Retinal pigment epithelial cell (primary cell): ENCODE data around the gene POLR2I.

Source experiments
- DNase-seq: peaks from one replicate; pipeline ENCODE4 v3.0.0-alpha.2; 2010; ENCODE audit warnings: low read depth
- H3K4me3 ChIP-seq: 2 replicates; pipeline ENCODE4 v1.5.1; 2011; ENCODE audit warnings: mild to moderate bottlenecking, low read length, control low read depth, moderate library complexity
- TF ChIP-seq, protein P1 (sequence below): conservative IDR thresholded peaks from 2 replicates; pipeline ENCODE4 v1.5.1; 2011; ENCODE audit warnings: low read depth, low read length, control low read depth, inconsistent platforms

The POLR2I gene

DNA sequence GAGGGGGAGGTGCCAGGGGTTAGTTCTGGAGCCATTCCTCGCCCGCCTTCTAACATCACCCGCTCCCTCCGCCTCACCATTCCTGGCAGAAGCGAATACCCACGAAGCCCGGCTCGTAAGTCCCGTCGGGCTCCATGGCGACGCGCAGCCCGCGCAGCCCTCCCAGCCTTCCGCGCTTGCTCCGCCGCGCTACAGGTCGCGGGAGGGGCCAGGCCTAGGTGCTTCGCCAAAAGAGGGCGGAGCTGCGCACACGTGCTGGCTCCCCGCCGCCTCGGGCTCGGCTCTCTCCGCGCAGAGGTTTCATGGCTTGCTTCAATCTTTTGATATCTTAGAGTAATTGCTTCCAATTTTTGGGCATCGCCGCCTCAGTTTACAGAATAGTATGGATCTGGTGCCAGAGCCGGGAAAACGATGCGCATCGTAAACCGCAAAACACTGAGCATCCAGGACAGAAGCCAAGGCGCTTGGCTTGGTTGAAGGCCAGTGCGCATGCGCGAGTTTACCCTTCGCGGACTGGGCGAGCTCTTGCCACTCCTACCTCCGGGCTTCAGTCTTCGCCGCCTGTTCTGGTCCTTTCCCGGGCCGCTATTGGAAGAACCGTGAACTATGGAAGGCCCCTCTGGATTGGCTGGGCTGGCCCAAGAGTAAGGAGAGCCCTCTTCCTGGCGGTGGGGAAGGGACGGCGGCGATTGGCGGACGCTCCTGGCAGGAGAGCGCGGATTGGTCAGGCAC lies at the start of gene POLR2I:
POLR2I (minus strand) TSS at position 155 of the 732 bp plus-strand sequence; CDS start at position 136, 19 bp downstream.
- DNase-seq, result peak; percentile 99
- TF ChIP-seq, protein P1, sequence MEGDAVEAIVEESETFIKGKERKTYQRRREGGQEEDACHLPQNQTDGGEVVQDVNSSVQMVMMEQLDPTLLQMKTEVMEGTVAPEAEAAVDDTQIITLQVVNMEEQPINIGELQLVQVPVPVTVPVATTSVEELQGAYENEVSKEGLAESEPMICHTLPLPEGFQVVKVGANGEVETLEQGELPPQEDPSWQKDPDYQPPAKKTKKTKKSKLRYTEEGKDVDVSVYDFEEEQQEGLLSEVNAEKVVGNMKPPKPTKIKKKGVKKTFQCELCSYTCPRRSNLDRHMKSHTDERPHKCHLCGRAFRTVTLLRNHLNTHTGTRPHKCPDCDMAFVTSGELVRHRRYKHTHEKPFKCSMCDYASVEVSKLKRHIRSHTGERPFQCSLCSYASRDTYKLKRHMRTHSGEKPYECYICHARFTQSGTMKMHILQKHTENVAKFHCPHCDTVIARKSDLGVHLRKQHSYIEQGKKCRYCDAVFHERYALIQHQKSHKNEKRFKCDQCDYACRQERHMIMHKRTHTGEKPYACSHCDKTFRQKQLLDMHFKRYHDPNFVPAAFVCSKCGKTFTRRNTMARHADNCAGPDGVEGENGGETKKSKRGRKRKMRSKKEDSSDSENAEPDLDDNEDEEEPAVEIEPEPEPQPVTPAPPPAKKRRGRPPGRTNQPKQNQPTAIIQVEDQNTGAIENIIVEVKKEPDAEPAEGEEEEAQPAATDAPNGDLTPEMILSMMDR, result no peak
- H3K4me3 ChIP-seq, result peak within 1 kb of the TSS; percentile 93

DNA sequence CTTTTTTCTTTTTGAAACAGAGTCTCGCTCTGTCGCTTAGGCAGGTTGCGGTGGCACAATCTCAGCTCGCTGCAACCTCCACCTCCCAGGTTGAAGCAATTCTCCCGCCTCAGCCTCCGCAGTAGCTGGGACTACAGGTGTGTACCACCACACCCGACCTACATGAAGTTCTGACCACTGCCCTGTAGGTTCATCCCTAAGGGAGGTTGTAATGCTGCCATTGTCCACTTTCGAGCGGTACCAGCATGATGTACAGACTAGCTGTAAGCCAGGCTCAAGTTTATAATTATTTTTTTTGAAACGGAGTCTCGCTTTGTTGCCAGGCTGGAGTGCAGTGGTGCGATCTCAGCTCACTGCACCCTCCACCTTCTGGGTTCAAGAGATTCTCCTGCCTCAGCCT lies 49.1 kb upstream of the POLR2I start:
- TF ChIP-seq, protein P1, result no peak
- no peak for DNase-seq
- no peak overlapping the region for H3K4me3 ChIP-seq

DNA sequence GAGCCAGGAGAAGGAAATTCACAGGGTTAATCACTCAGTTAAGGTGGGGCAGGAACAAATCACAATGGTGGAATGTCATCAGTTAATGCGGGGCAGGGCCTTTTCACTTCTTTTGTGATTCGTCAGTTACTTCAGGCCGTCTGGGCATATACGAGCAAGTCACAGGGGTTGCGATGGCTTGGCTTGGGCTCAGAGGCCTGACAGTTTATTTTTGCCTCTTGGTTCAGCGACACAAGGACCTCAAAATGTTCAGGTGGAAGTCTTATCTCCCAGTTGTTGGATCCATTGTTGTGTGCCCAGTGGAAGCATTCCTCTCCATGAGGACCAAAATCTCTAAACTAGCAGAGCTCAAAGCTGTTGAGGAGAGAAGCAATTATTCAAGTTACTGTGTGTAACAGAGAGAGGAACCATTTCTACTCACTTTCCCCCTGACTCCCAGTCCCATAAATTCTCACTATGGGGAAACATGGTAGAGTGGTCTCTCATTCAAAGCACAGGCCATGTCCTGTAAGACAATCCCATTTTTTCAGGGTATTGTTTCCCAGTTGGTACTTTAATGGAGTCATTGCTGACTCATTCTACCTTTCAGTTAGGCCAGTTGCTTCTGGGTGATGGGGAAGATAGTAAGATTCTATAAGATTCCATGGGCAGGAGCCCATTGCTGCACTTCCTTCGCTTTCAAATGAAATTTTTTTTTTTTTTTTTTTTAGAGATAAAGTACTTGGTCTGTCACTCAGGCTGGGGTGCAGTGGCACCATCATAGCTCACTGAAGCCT lies 46.3 kb upstream of the POLR2I start:
- H3K4me3 ChIP-seq, result no peak overlapping the region
- no peak for DNase-seq
- TF ChIP-seq, protein P1, result no peak

DNA sequence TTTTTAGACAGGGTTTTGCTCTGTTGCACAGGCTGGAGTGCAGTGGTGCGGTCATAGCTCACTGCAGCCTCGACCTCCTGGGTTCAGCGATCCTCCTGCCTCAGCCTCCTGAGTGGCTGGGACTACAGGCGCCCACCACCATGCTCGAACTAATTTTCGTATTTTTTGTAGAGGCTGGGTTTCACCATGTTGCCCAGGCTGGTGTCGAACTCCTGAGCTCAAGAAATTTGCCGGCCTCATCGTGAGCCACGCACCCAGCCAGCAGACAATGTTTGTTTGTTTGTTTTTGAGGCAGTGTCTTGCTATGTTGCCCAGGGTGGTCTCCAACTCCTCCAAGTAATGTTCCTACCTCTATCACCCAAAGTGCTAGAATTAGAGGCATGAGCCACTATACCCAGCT lies 38.5 kb upstream of the POLR2I start:
- no peak for DNase-seq
- H3K4me3 ChIP-seq, result no peak overlapping the region
- TF ChIP-seq, protein P1, result no peak

DNA sequence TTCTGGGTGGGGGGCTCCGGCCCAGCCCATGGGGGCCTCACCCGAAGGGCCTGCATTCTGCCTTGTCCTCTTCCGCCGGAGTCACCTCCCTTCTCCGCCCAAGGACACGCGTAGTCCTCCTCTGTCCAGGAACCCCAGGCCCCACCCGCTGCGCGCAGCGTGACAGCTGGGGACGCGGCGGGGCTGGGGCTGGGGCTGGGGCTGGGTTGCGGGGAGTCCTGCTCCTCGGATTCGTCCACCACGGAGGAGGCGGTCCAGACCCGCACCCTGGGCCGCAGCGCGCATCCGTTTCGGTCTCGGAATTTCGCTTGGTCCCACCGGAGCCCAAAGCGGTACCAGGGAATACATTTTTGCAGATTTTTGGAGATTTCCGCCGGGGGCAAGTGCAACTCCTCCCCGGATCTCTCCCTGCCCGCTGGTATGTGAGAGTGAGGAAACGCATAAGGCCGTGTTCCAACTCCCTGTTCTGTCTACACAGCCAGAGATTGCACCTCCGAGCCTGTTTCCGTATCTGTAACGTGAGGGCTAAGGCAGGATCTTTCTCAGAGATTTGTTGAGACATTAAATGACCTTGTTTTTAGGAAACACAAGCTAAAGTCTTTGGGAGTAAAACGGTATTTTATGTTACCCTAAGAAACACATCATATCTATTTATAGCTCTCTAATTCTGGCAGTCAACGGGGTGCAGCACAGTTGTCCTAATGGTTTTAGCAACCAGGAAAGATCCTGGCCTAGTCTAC lies 37.8 kb upstream of the POLR2I start, which contains the start of gene COX7A1:
COX7A1 (minus strand) TSS at position 96 of the 740 bp plus-strand sequence; CDS start at position 56, 40 bp downstream.
- no peak for DNase-seq
- H3K4me3 ChIP-seq, result peak within 1 kb of the TSS; percentile 21
- TF ChIP-seq, protein P1, result no peak

DNA sequence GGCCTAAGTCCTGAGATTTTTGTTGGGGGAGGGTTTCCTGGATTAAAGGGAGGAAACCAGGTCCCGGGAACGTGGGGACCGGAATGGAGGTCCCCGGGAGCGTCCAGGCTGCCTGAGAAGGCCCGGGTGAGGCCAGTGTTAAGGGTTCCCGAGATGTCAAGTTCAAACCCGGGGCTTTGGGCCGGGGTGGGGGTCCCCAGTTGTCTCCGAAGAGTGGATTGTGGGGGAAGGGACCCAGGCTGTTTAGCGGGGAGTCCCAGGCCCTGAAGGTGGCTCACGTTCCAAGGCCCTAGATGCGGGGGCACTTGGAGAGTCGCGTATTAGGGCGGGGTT lies 37.3 kb upstream of the POLR2I start:
- DNase-seq, result no peak
- TF ChIP-seq, protein P1, result no peak
- peak overlapping the region; percentile 21 for H3K4me3 ChIP-seq
